H1 (cell line): ENCODE measurements around the gene MARCHF3. TPM values are rescaled to one million over a fixed set of nuclear protein-coding genes. Genes with fewer than 3 reads are reported as not detected.

Experiments
- EZH2 ChIP-seq: fragments of 200-600 bp; sonication (generic); IDR thresholded peaks from 2 replicates; pipeline ENCODE4 v1.7.1; 2012; ENCODE audit warnings: low read depth, mild to moderate bottlenecking, moderate library complexity, low read length, inconsistent platforms; ENCODE audit not compliant: severe bottlenecking
- RFX5 ChIP-seq: IDR thresholded peaks from 2 replicates; pipeline ENCODE4 v1.6.1; 2011; ENCODE audit warnings: low read depth, low read length, improper control_type of control experiment, borderline replicate concordance
- SP1 ChIP-seq: IDR thresholded peaks from 2 replicates; pipeline ENCODE4 v1.6.1; 2011; ENCODE audit warnings: low read depth, low read length
- polyA plus RNA-seq, 7 experiments: library from polyadenylated mRNA; depleted of rRNA in 3 of 7; stranded (reverse) in 5 of 7; unstranded in 2 of 7; fragments of >200 nt in 5 of 7; fragments of 200-250 nt in 2 of 7; gene quantifications; 1 replicate in 5 of 7; 2 replicates in 1 of 7; 4 replicates in 1 of 7; pipeline versions ENCODE4 v1.2.1 to v1.2.3, GENCODE V29; 2011 to 2013; ENCODE audit warnings: missing spikeins in 2 of 7, mixed read lengths in 2 of 7
- total RNA-seq: library from RNA; stranded (reverse); fragmentation: NEBNext Ultra II Directional; extraction: Animal tissue kit (Norgen Biotek cat#: 25700); gene quantifications from 2 replicates; pipeline ENCODE4 v1.2.1, GENCODE V29; 2021
- TF ChIP-seq, protein P1 (sequence below): IDR thresholded peaks from 2 replicates; pipeline ENCODE4 v1.6.1; 2012; ENCODE audit warnings: low read length, inconsistent platforms

The MARCHF3 gene
- total and polyA plus RNA-seq, 2 of the 8 experiments (the other 6 are each of a cell fraction or from before 2014, with no cell fraction given) = 12.0 to 16.9 TPM

GRCh38 chr5:126918615-126918957 is 111.8 kb downstream of the MARCHF3 start (continued):
- TF ChIP-seq, protein P1, sequence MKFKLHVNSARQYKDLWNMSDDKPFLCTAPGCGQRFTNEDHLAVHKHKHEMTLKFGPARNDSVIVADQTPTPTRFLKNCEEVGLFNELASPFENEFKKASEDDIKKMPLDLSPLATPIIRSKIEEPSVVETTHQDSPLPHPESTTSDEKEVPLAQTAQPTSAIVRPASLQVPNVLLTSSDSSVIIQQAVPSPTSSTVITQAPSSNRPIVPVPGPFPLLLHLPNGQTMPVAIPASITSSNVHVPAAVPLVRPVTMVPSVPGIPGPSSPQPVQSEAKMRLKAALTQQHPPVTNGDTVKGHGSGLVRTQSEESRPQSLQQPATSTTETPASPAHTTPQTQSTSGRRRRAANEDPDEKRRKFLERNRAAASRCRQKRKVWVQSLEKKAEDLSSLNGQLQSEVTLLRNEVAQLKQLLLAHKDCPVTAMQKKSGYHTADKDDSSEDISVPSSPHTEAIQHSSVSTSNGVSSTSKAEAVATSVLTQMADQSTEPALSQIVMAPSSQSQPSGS = no peak
- TF ChIP-seq EZH2 (no peak), SP1 (no peak), RFX5 (no peak)
- TF ChIP-seq, all 59 proteins: peak for 0
